SK-N-SH (cell line): ENCODE data around the gene SPCS3. TPM values are rescaled to one million over a fixed set of nuclear protein-coding genes. Genes with fewer than 3 reads are reported as not detected.

Experiments used
- CTCF ChIA-PET: fragments of 300-600, 350-600 bp; formaldehyde crosslinking; extraction: SDS; loops from one replicate; lab custom pipeline; 2021; lab: Yijun Ruan, JAX
- POLR2A ChIA-PET: fragments of 350-600 bp; sonication (Branson Sonifier 250); formaldehyde crosslinking; extraction: SDS; loops from one replicate; lab custom pipeline; 2020; ENCODE audit warnings: antibody characterized with exemption, inconsistent platforms; lab: Yijun Ruan, JAX
- DNase-seq: peaks from one replicate; pipeline ENCODE4 v3.0.0; 2012
- H2AFZ ChIP-seq: fragments of 200-600 bp; sonication (generic); 2 replicates; pipeline ENCODE4 v1.8.1; 2016; ENCODE audit warnings: antibody characterized with exemption, mild to moderate bottlenecking, low read depth
- H3F3A ChIP-seq: fragments of 200-600 bp; sonication (generic); replicated peaks from 2 replicates; pipeline ENCODE3; 2016; ENCODE audit warnings: antibody characterized with exemption, mild to moderate bottlenecking; ENCODE audit not compliant: insufficient read depth
- H3K27ac ChIP-seq, 2 experiments: fragments of 200-500 bp in 1 of 2; fragments of 200-600 bp in 1 of 2; sonication (Bioruptor generic) in 1 of 2; sonication (generic), shearing (Covaris generic) in 1 of 2; 2 replicates each; pipeline versions ENCODE4 v1.5.1 to v1.6.1; 2014 to 2016; ENCODE audit warnings: low read depth in 2 of 2, inconsistent platforms in 1 of 2, low read length in 1 of 2, mild to moderate bottlenecking in 1 of 2, mixed read lengths in 1 of 2
- H3K27me3 ChIP-seq: fragments of 200-600 bp; sonication (generic), shearing (Covaris generic); 2 replicates; pipeline ENCODE4 v1.6.1; 2016; ENCODE audit warnings: mixed run types; ENCODE audit not compliant: insufficient read depth
- H3K36me3 ChIP-seq, 2 experiments: fragments of 200-500 bp in 1 of 2; fragments of 200-600 bp in 1 of 2; sonication (Bioruptor generic) in 1 of 2; sonication (generic) in 1 of 2; replicated peaks in 1 of 2; 2 replicates each; pipeline versions ENCODE3 to v1.5.1; 2014 to 2016; ENCODE audit warnings: low read length in 1 of 2, mild to moderate bottlenecking in 1 of 2; ENCODE audit not compliant: insufficient read depth in 2 of 2, control insufficient read depth in 1 of 2
- H3K4me1 ChIP-seq, 2 experiments: fragments of 200-500 bp in 1 of 2; fragments of 200-600 bp in 1 of 2; sonication (Bioruptor generic) in 1 of 2; sonication (generic), shearing (Covaris generic) in 1 of 2; 2 replicates each; pipeline versions ENCODE4 v1.5.1 to v1.6.1; 2014 to 2016; ENCODE audit warnings: low read depth in 1 of 2, low read length in 1 of 2, mixed run types in 1 of 2; ENCODE audit not compliant: insufficient read depth in 2 of 2, control insufficient read depth in 1 of 2
- H3K4me2 ChIP-seq: fragments of 200-600 bp; sonication (generic), shearing (Covaris generic); 2 replicates; pipeline ENCODE4 v1.6.1; 2017; ENCODE audit warnings: mixed run types
- H3K4me3 ChIP-seq, 2 experiments: fragments of 200-500 bp in 1 of 2; fragments of 200-600 bp in 1 of 2; sonication (Bioruptor generic) in 1 of 2; sonication (generic), shearing (Covaris generic) in 1 of 2; 2 replicates each; pipeline versions ENCODE4 v1.5.1 to v1.8.1; 2014 to 2016; ENCODE audit warnings: low read depth in 2 of 2, inconsistent platforms in 1 of 2, low read length in 1 of 2, mild to moderate bottlenecking in 1 of 2, mixed read lengths in 1 of 2, moderate library complexity in 1 of 2
- H3K79me2 ChIP-seq: fragments of 200-600 bp; sonication (generic); 2 replicates; pipeline ENCODE4 v1.8.1; 2017; ENCODE audit warnings: mild to moderate bottlenecking; ENCODE audit not compliant: insufficient read depth
- H3K9ac ChIP-seq: fragments of 200-600 bp; sonication (generic); 2 replicates; pipeline ENCODE4 v1.6.1; 2017; ENCODE audit warnings: mixed run types
- H3K9me2 ChIP-seq: fragments of 200-600 bp; sonication (generic); 2 replicates; pipeline ENCODE4 v1.6.1; 2017; ENCODE audit warnings: mixed run types
- H3K9me3 ChIP-seq: fragments of 200-600 bp; sonication (generic); 2 replicates; pipeline ENCODE4 v1.6.1; 2017; ENCODE audit warnings: mixed run types, mild to moderate bottlenecking, moderate library complexity
- H4K20me1 ChIP-seq: fragments of 200-600 bp; sonication (generic); 2 replicates; pipeline ENCODE4 v1.6.1; 2017; ENCODE audit warnings: mild to moderate bottlenecking, mixed run types; ENCODE audit not compliant: insufficient read depth
- CTCF ChIP-seq: fragments of 200-600 bp; sonication (generic); IDR thresholded peaks from 2 replicates; pipeline ENCODE4 v1.6.1; 2017; ENCODE audit warnings: antibody characterized with exemption, mild to moderate bottlenecking, moderate library complexity
- EP300 ChIP-seq, 2 experiments: IDR thresholded peaks; 2 replicates each; pipeline versions ENCODE4 v1.4.0 to v1.6.1; 2012; ENCODE audit warnings: borderline replicate concordance in 1 of 2, low read depth in 1 of 2, low read length in 1 of 2
- FOSL2 ChIP-seq: IDR thresholded peaks from 2 replicates; pipeline ENCODE4 v1.4.0; 2012; ENCODE audit warnings: low read depth, mild to moderate bottlenecking, moderate library complexity, borderline replicate concordance
- FOXM1 ChIP-seq: IDR thresholded peaks from 2 replicates; pipeline ENCODE4 v1.4.0; 2012; ENCODE audit warnings: low read depth, mild to moderate bottlenecking
- GABPA ChIP-seq: IDR thresholded peaks from 2 replicates; pipeline ENCODE4 v1.4.0; 2012; ENCODE audit warnings: low read depth, mild to moderate bottlenecking
- GATA2 ChIP-seq: sonication (generic); formaldehyde crosslinking; IDR thresholded peaks from 2 replicates; pipeline ENCODE4 v1.5.0; 2020; ENCODE audit warnings: mild to moderate bottlenecking, missing genetic modification reagents
- MEF2A ChIP-seq: IDR thresholded peaks from 2 replicates; pipeline ENCODE4 v1.4.0; 2012; ENCODE audit warnings: low read depth, borderline replicate concordance
- NFIC ChIP-seq: IDR thresholded peaks from 2 replicates; pipeline ENCODE4 v1.4.0; 2012; ENCODE audit warnings: borderline replicate concordance
- NRF1 ChIP-seq: IDR thresholded peaks from 2 replicates; pipeline ENCODE4 v1.6.1; 2012; ENCODE audit warnings: low read depth, mild to moderate bottlenecking, low read length
- RAD21 ChIP-seq: IDR thresholded peaks from 2 replicates; pipeline ENCODE4 v1.6.1; 2012; ENCODE audit warnings: mild to moderate bottlenecking, low read length
- RCOR1 ChIP-seq: fragments of 150-350 bp; IDR thresholded peaks from 2 replicates; pipeline ENCODE4 v1.6.1; 2017; ENCODE audit warnings: antibody characterized with exemption, low read length
- RFX5 ChIP-seq: IDR thresholded peaks from 2 replicates; pipeline ENCODE4 v1.6.1; 2012; ENCODE audit warnings: mild to moderate bottlenecking, improper control_type of control experiment, low read length
- RXRA ChIP-seq: IDR thresholded peaks from 2 replicates; pipeline ENCODE4 v1.4.0; 2012; ENCODE audit warnings: low read depth, mild to moderate bottlenecking, borderline replicate concordance
- SMC3 ChIP-seq: IDR thresholded peaks from 2 replicates; pipeline ENCODE4 v1.6.1; 2012; ENCODE audit warnings: low read depth, low read length, improper control_type of control experiment
- TAF1 ChIP-seq: IDR thresholded peaks from 2 replicates; pipeline ENCODE4 v1.6.1; 2012; ENCODE audit warnings: low read depth, mild to moderate bottlenecking, low read length, moderate library complexity, borderline replicate concordance
- TCF12 ChIP-seq: IDR thresholded peaks from 2 replicates; pipeline ENCODE4 v1.4.0; 2012
- WGBS: methylation state at CpG from one replicate; pipeline ENCODE4 v1.1.6; 2017; ENCODE audit warnings: low lambda C conversion rate; 5-methylcytosine and 5-hydroxymethylcytosine counted together
- polyA plus RNA-seq, 3 experiments: library from polyadenylated mRNA; depleted of rRNA; stranded (reverse); fragments of >200 nt; gene quantifications; 2 replicates each; pipeline ENCODE4 v1.2.3, GENCODE V29; 2012
- TF ChIP-seq, protein P1 (sequence below): fragments of 150-350 bp; IDR thresholded peaks from 2 replicates; pipeline ENCODE4 v1.6.1; 2016; ENCODE audit warnings: mild to moderate bottlenecking, low read depth, low read length
- TF ChIP-seq, protein P2 (sequence below): IDR thresholded peaks from 2 replicates; pipeline ENCODE4 v1.4.0; 2012; ENCODE audit warnings: low read depth, borderline replicate concordance
- TF ChIP-seq, protein P3 (sequence below): IDR thresholded peaks from 2 replicates; pipeline ENCODE4 v1.6.1; 2012; ENCODE audit warnings: mild to moderate bottlenecking, low read depth, low read length, moderate library complexity

SPCS3 gene
- polyA plus RNA-seq, 1 of the 3 experiments (the other 2 are of a cell fraction): 27.7 TPM

- H3K27me3 ChIP-seq: no peaks in the 10 kb centered on the region
- no peak for DNase-seq
- 75% methylated on average over 1 of the region's 1 CpG for WGBS
- H3K27ac ChIP-seq: no peak overlapping the region
- H3F3A ChIP-seq: no peaks in the 10 kb centered on the region
- no peaks in the 10 kb centered on the region for H3K4me1 ChIP-seq
- no peaks in the 10 kb centered on the region for H3K9me2 ChIP-seq
- no peaks in the 10 kb centered on the region for H3K79me2 ChIP-seq
- no peak overlapping the region for H2AFZ ChIP-seq
- H3K9ac ChIP-seq: no peak overlapping the region
- H3K4me2 ChIP-seq: no peak overlapping the region
- ChIA-PET CTCF (interaction anchor here (0.7 to 1.2 kb wide), 3 partner anchors 13 to 237 kb away, joined by 3 read pairs; no protein-coding TSS in a partner anchor), POLR2A (no interaction called here)
- TF ChIP-seq GABPA (no peak), EP300 (IDR thresholded peaks at IDR 0.05; ENCODE audit: borderline replicate concordance in 1 of 2, low read depth in 1 of 2, low read length in 1 of 2) (no peak), TCF12 (no peak), TAF1 (no peak), CTCF (no peak), NRF1 (no peak), MEF2A (no peak), RCOR1 (no peak), FOSL2 (no peak), SMC3 (no peak), RAD21 (no peak)
- TF ChIP-seq, protein P1, sequence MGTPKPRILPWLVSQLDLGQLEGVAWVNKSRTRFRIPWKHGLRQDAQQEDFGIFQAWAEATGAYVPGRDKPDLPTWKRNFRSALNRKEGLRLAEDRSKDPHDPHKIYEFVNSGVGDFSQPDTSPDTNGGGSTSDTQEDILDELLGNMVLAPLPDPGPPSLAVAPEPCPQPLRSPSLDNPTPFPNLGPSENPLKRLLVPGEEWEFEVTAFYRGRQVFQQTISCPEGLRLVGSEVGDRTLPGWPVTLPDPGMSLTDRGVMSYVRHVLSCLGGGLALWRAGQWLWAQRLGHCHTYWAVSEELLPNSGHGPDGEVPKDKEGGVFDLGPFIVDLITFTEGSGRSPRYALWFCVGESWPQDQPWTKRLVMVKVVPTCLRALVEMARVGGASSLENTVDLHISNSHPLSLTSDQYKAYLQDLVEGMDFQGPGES: no peak
- TF ChIP-seq, protein P2, sequence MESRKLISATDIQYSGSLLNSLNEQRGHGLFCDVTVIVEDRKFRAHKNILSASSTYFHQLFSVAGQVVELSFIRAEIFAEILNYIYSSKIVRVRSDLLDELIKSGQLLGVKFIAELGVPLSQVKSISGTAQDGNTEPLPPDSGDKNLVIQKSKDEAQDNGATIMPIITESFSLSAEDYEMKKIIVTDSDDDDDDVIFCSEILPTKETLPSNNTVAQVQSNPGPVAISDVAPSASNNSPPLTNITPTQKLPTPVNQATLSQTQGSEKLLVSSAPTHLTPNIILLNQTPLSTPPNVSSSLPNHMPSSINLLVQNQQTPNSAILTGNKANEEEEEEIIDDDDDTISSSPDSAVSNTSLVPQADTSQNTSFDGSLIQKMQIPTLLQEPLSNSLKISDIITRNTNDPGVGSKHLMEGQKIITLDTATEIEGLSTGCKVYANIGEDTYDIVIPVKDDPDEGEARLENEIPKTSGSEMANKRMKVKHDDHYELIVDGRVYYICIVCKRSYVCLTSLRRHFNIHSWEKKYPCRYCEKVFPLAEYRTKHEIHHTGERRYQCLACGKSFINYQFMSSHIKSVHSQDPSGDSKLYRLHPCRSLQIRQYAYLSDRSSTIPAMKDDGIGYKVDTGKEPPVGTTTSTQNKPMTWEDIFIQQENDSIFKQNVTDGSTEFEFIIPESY: no peak
- TF ChIP-seq, all 33 proteins: peak for 0
- H4K20me1 ChIP-seq: no peaks in the 10 kb centered on the region
- H3K4me3 ChIP-seq: no peak overlapping the region
- no peaks in the 10 kb centered on the region for H3K9me3 ChIP-seq
- no peaks in the 10 kb centered on the region for H3K36me3 ChIP-seq
Observed at GRCh38 chr4:176292920-176293319, 26.8 kb upstream of the SPCS3 start.

- Histone ChIP-seq H3K4me1 (no peaks in the 10 kb centered on the region), H3K36me3 (no peaks in the 10 kb centered on the region), H3K9ac (no peak overlapping the region), H3K4me3 (no peak overlapping the region), H3K79me2 (no peaks in the 10 kb centered on the region), H2AFZ (no peak overlapping the region), H3K9me2 (no peaks in the 10 kb centered on the region), H3K4me2 (no peak overlapping the region), H3K27me3 (no peaks in the 10 kb centered on the region), H3F3A (no peaks in the 10 kb centered on the region), H3K27ac (no peak overlapping the region), H4K20me1 (no peaks in the 10 kb centered on the region), H3K9me3 (no peaks in the 10 kb centered on the region)
- POLR2A ChIA-PET: no interaction called here
- no peak for DNase-seq
- CTCF ChIA-PET: interaction anchor here (0.7 to 1.2 kb wide), 3 partner anchors 9 to 16 kb away, joined by 3 read pairs; no protein-coding TSS in a partner anchor
- 88% methylated on average over 1 of the region's 1 CpG for WGBS
- TF ChIP-seq, protein P1: no peak
- no peak for TF ChIP-seq GATA2 (CRISPR knock-in tag)
- TF ChIP-seq, protein P3, sequence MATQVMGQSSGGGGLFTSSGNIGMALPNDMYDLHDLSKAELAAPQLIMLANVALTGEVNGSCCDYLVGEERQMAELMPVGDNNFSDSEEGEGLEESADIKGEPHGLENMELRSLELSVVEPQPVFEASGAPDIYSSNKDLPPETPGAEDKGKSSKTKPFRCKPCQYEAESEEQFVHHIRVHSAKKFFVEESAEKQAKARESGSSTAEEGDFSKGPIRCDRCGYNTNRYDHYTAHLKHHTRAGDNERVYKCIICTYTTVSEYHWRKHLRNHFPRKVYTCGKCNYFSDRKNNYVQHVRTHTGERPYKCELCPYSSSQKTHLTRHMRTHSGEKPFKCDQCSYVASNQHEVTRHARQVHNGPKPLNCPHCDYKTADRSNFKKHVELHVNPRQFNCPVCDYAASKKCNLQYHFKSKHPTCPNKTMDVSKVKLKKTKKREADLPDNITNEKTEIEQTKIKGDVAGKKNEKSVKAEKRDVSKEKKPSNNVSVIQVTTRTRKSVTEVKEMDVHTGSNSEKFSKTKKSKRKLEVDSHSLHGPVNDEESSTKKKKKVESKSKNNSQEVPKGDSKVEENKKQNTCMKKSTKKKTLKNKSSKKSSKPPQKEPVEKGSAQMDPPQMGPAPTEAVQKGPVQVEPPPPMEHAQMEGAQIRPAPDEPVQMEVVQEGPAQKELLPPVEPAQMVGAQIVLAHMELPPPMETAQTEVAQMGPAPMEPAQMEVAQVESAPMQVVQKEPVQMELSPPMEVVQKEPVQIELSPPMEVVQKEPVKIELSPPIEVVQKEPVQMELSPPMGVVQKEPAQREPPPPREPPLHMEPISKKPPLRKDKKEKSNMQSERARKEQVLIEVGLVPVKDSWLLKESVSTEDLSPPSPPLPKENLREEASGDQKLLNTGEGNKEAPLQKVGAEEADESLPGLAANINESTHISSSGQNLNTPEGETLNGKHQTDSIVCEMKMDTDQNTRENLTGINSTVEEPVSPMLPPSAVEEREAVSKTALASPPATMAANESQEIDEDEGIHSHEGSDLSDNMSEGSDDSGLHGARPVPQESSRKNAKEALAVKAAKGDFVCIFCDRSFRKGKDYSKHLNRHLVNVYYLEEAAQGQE: no peak
- TF ChIP-seq FOXM1: no peak
- no peak for TF ChIP-seq RFX5
- TF ChIP-seq TCF12: no peak
- no peak for TF ChIP-seq TAF1
- no peak for TF ChIP-seq NFIC
- no peak for TF ChIP-seq RXRA
- no peak for TF ChIP-seq RAD21
- no peak for TF ChIP-seq RCOR1
Observed at GRCh38 chr4:176293660-176294059, 26.1 kb upstream of the SPCS3 start.
